GM21360 (cell line): Measurements from ENCODE around the gene AOPEP.

Experiments
- ATAC-seq: cut with Tn5 transposase; IDR thresholded peaks from one replicate; pipeline ENCODE4 v1.9.1; 2021; ENCODE audit warnings: mild to moderate bottlenecking, moderate library complexity; ENCODE audit not compliant: unreplicated experiment

The AOPEP gene

DNA sequence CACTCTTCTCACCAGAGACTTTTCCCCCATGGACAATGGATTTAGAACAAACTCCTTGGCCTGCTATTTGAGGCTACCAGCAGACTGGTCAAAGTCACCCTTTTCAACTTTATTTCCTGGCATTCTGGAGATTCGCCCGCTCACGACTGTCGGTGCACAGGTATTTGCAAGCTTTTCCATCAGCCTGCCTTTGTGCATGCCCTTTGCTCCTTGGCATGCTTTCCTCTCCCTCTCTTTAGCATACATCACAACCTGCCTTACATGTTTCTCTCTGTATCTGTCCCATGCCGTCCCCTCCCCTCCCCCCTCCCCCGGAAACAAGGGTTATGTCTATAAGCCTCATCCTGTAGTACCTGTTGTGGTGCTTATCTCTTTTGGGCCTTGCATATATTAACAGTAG lies 257.1 kb downstream of the AOPEP start:
- ATAC-seq, result no peak

DNA sequence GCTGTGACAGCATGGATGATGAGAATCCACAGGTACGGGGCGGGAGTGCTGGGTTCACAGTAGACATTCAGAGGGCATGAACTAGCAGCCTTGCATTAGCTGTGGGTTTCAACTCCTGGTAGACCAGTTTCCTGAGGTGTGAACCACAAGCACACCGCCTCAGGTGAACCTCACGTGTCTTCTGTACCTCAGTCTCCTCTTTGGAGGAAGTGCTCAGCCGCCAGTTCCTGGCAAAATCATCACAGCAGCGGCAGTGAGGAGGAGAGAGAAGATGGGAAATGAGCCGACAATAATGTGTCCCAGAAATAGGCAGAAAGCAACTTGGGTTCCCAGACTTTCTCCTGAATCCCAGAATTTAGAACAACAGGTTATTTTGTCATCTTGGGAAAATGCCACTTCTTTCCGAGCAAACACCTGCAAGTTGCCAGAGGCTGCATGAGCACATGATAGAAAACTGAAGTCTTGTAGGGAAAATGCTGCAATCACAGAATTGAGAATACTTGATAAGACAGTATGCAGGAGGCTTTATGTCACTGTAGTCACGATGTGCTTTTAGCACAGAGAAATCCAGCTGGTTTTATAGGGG lies 258.5 kb downstream of the AOPEP start:
- no peak for ATAC-seq

DNA sequence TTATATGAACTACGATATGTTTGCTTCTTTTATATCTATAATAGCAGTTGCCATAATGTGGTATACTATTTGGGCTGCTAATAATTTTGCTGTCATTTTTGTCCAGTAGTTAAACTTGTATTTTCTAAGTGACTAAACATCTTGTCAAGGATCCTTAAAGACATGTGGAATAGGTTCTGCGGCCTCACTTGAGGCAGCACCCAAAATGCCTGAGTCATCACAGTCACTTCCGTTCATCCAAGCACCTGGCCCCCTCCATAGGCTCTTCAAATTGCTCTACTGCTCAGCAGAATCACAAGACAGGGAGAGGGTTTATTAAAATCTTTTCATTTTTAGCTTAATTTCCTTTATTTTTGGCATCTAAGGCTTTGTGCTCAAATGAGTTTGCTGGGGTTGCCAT lies 259.1 kb downstream of the AOPEP start:
- ATAC-seq, result no peak

DNA sequence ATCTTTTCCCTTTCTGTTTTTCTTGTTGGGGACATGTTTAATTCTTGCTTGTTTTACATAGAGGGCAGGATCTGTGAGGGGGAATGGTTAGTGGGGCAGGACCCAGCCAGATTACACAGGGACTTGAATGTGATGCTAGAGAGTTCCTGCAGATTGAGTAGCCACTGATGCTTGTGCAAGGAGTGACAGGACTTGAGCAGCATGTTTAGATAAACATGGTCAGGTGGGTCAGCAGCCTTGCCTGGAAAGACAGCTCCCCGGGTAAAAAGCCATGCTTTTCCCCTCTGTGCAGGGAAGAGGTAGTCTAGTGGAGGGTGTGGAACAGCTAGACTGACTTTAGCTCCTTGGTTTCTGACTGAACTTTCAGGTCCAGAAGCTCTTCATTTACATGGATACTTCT lies 261.2 kb downstream of the AOPEP start:
- ATAC-seq, result no peak

DNA sequence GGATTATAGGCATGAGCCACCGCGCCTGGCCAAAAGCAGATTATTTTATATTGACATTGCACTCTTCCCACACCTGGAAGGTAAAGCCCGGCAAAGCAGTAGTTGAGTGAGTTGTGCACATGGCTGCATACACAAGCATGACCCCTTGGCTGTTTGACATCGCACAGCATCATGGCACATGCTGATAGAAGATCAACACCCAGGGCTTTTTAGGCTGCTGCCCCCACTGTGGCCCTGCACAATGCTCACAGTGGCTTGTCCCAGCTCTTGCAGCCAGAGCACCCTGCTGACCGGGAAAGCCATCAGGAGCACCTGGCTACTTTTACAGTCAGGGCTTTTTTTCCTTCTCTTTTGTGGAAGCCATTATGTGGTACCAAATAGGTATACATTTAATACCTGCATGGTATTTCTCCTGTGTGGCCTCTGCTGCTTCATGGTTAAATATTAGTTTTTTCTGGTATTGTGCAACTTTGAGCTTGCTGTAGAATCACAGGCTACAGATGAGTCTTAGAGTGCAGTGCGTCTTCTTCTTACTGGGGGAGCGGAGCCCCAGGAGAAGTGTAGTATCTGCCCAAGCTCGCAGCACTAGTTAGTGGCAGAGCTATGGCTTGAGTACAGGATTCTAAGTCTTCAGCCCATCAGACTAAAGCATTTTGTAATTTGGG lies 264.5 kb downstream of the AOPEP start:
- no peak for ATAC-seq

DNA sequence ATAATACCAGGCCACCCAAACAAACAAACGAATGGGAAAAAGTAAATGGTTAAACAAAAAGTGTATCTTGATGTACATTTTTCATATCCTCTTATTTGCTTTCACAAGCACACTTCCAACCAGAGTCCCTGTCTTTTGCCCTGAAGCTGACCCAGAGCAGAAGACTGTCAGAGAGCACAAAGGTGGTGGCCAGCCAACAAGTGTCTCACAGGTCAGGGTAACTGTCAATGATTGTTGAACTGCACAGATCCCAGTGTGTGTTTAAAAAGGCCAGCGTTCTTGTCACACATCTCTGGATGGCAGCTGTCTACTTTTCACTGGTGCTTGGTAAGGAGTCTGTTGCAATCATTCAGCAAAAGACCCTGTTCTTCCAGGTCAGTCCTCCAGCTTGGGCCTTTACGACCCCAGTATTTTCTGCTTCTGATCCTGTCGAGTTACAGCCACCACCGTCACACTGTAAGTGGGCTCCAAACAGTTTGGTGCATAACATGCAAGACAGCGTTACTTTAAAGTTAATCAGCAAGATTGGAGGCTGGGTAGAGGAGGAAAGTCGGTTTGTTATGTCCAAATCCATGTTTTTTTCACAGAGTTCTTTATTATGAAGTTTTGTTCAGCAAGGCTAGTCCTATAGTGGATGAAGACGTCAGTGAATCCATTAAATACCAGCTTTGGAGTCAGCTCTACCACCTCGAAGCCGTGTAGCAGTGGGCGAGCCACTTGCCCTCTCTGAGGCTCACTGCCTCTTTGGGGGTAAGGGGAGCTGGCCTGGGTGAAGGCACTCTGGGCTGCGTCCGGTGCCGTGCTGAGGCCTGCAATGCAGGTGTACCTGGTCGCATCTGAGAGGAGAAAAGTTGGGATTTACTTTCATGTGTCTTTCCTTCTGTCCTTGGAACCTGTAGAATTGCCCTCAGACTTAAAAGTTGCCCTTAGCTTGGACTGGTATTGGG lies 265.7 kb downstream of the AOPEP start:
- ATAC-seq, result no peak

DNA sequence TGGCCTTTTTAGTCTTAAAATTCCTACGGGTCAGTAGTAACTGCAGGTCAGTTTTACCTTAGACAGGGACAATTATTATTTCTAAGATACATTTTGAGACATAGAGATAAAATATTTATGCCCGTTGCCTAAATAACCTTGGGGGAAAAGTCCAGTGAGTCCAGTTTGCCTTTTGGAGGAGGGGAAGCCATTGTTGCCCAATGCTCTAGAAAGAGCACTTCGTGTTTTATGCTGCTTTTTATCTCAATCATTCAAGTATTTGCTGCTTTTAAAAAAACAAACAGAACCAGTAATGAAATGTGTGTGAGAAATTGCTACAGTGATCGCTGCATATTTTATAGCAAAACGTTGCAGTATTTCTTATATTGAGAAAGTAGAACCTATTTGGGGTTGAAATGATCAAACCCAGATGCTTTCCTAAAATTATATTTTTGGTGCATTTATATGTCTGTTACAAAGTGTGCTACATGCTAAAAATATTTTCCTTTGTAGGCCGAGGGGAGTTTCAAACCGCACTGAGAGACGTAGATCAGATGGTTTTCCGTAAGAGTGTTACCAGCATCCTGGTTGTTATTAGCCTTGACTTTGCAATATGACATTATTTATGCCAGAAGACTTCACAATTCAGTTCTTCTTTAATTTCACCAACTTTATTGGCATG lies 266.8 kb downstream of the AOPEP start:
- ATAC-seq, result no peak

DNA sequence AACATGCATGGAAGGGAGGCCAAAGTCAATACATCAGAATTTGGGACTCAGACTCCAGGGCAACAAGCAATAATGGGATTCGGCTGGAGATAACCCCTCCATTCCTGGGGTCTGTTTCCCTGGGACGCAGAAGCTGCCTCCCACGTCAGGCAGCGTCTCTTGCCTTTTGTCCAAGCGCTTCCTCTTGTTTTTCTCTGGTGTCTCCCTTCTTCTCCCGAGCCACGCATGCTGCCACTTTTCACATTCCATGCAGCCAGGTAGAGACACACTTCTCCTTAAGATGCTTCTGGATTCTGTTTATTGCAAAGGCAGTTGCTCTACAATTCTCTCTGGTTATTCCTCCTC lies 267.3 kb downstream of the AOPEP start:
- no peak for ATAC-seq

DNA sequence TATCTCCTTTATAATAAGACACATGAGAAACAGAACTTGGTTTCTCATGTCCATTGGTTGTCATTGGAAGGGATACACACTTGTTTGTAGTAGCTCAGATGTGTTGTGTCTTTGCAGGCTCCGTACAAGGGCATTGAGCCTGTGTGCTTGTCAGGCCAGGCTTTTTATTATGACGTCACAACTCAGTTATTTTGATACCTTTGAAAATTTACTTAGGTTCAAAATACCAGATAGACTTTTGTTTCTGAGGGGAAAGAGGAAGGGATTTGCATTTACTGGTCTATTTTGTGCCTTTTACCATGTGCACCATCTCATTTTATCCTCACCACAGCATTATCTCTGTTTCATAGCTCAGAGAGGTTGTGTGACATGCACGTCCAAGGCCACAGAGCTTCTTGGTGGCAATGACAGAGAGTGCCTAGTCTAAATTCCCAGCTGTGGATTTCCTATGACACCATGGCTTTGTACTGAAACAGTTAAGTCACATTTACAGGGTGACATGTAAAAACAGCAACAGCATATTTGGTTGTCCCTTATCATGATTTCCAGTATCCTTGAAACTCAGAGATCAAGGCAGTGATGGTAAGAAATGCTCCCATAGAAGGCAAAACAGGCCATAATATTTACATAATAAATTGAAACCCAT lies 268.7 kb downstream of the AOPEP start:
- ATAC-seq, result no peak

DNA sequence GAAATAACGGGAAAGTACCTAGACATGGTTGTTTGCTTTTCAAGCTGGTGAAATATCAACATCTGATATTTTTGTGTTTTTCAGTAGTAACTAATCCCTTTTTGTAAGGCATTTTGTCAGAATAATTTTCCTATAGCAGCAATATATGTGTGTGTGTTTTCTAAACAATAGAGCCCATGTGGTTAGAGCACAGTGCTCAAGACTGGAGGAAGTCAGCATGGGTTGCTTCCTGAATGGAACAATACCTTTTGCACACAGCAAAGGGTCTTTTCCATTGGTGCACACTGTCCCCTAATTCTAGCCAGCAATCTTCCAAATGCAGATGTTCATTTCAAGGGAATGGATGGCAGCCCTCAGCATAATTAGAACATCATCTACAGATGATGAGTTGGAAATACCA lies 270.1 kb downstream of the AOPEP start:
- no peak for ATAC-seq

DNA sequence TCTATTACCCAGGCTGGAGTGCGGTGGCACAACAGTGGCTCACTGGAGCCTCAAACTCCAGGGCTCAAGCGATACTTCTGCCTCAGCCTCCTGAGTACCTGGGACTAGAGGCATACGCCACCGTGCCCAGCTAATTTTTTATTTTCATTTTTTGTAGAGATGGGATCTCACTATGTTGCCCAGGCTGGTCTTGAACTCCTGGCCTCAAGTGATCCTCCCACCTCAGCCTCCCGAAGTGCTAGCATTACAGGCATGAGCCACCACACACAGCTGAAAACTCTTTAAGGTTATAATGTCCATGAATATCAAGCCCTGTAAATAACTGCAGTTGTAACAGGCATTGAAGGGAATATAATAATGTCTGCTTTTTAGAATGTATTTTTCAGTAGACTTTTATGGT lies 271.2 kb downstream of the AOPEP start:
- no peak for ATAC-seq

DNA sequence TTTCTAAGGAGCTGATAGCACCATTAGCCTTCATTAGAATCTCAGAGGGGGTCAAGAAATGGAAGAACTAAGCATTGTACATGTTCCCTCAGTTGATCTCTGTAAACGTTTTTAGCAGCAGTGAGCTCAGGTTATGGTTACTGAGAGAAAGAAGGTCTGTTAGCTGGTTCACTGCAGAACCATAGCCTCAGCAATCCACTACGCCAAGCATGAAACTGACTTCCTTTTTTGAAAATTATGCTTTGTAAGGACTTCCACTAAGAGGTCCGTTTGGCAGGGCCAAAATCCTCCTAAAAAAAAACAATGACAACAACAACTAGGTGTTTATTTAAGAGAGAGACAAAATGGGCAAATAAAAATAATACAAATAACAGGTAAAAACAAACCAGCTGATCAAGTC lies 273.3 kb downstream of the AOPEP start:
- no peak for ATAC-seq

DNA sequence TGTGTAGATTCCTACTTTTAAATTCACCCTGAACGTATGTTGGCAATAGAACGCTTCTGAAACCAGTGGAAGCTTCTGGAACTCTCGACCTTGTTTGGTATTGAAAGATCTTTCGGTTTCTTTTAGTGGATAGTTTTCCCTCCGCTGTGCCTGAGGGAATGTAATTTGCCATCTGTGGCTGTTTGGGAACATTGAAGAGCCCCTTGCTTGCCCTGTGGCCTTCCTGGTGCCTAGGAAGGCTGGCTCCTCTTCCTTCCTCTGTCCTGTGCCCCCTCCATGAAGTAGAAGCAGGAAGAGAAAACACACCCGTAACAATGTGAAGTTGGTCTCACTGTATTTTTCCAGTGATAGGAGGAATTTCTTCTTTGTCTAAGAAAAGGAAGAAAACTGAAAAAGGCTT lies 274.3 kb downstream of the AOPEP start:
- ATAC-seq, result no peak

DNA sequence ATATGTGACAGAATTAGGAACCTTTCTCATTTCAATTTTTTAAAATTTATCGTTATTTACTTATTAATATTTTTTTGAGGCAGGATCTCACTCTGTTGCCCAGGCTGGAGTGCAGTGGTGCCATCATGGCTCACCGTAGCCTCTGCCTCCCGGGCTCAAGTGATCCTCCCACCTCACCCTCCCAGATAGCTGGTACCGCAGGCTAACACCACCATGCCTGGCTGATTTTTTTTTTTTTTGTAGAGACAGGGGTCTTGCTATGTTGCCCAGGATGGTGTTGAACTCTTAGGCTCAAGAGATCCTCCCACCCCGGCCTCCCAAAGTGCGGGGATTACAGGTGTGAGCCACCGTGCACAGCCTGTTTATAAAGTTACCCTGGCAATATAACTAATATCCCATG lies 275.2 kb downstream of the AOPEP start:
- ATAC-seq, result no peak

DNA sequence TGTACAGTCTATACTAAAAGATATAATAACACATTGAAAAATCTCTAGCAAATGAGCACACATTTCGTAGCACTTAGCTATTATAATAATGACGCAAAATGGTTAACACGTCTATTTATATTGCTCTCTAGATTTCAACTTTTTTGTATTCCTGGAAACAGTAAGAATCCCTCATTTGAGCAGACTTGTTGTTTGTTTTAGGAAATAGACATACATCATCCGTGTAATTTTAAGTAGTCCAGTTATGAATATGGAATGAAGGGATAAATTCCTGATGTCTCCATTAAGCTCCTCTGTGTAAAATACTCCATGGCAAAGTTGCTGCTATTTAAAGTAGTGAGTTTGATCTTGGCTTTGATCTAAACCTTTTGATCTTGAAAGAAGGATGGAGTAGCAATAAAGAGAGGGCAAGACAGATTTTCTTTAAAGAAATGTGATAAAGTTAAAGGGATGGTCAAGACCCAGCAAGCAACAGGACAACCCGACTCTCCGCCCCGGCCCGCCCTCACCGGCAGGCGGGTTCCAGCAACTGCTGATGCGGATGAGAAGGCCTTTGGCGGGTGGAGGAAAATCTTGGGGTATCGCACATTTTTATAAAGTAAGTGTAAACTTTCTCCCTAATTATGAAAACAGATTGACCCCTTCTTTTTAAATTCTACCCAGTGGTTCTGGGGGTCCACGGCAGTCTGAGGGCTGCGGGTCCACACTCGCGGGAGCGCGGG lies 277.4 kb downstream of the AOPEP start:
- no peak for ATAC-seq

DNA sequence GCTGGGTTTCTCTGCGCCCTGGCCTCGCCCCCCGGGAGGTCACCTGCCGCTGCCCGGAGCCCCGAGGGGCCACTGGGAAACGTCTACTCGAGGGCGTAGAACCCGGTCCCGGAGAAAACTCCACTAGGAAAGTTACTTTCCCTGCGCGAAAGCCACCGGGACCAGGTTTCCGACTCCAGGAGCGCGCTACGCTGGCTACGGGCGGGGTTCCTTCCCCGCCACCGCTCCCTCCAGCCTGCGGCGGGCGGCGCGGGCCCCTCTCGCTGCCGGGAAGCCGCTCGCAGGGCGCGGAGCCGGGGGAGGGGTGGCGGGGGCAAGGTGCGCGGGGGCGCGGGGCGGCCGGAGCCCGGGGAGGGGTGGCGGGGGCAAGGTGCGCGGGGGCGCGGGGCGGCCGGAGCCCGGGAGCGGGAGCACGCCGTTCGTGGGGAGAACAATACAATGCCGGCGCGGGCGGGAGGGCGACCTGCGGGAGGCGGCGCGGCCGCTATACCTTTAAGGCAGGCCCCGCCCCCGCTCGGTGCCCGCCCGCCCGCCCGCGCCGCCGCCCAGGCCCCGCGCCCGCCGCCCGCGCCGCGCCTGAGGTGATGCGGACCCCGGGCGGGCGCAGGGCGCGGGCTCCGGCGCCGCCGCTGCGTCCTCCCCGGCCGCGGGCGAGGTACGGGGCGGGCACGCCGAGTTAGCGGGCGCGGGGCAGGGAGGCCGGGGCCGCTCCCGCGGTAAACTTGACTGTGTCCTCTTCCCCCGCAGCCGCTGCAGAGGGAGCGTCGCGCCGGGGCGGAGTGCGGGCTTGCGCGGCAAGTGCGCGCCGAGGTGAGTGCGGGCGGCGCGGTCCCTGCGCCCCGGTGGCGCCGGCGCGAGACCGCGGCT lies 278.1 kb downstream of the AOPEP start:
- peak; percentile 73 for ATAC-seq

DNA sequence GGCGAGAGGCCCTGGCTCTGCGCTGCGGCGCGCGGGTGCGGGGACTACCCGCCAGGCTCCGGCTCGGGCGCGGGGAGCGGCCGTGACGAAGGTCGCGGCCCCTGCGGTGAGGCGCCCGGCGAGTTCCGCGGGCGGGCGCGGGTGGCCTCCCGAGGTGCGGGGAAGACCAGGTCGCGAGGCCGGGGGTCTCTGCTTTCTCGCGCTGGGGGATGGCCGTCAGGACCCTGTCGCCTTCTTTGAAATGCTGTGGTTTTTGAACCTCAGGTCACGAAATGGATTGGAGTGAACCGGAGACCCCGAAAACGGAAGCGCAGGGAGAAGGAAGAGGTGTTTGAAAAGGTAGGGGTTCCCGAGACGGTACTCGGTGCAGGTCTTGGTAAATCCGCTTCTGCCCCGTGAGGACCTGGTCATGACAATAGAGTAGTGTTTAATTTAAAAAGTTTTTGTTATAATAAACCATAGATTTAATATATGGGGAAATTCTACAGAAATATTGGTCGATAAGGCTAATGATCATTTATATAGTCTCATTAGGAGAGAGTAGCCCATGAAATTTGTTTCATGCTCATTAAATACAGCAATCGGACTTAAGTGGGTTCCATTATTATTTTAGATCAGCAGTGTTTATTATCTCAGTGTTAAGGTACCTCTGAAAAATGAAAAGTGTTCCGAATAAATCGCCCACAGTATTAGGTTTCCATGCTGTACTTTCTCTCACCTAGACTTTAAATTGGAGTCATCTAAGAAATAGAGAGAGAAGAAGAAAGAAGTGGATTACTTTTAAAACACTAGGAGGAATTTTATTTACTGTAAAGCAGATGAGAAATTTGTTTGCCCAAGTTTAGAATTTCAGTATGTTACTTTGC lies 279.0 kb downstream of the AOPEP start:
- ATAC-seq, result no peak

DNA sequence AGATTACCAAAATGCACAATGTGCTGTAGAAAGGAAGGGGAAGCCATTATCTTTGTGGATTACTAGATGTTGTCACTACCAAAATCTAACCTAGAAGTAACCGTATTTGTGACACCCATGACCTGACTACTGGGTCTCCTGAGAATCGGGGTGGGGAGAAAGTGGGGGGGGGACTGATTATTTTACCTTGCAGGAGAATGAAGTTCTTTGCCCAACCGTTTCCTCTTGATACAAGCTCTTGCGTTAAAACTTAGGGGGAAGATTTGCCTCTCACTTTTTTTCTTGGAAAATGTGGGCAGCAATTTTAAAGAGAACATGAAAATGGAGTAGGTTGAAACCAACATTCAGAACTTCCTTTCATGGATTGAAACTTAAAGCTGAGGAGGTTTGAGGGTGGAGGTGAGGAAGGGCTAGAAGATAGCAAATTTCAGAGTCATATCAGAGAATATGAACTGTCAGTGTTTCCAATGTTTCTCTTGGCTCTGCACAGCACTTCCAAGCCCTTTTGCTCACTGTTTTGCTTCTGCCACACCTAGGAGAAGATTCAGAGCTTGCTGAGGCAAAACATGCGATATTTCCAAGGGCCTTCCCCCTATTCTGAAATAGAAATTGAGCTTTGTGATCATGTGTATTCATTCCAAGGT lies 280.8 kb downstream of the AOPEP start:
- ATAC-seq, result no peak
